ENCODE data around the gene PDIA2.

Gene PDIA2

DNA sequence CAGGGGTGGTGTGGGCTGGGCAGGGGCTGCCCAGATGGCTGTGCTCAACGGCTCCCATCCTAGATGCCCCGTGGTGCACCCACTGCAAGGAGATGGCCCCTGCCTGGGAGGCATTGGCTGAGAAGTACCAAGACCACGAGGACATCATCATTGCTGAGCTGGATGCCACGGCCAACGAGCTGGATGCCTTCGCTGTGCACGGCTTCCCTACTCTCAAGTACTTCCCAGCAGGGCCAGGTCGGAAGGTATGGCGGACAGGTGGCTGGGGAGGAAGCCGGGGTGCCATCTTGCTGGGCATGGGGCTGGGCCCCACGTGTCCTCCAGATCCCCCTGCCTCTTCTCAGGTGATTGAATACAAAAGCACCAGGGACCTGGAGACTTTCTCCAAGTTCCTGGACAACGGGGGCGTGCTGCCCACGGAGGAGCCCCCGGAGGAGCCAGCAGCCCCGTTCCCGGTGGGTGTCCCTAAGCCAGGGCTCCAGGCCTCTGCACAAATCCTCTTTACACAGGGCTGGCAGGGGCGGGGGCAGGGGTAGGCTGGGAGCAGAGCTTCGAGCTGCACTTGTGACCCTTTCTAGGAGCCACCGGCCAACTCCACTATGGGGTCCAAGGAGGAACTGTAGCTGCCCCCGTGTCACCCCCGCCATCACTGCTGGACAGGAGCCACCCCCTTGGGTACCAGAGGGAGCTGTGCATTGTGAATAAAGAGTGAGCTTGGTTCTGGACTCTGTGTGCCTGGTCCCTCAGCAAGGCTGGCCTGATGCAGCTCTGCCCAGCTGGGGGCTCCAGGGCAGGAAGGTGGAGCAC is 3.7 kb downstream of the PDIA2 start:
- TF ChIP-seq, protein P1, sequence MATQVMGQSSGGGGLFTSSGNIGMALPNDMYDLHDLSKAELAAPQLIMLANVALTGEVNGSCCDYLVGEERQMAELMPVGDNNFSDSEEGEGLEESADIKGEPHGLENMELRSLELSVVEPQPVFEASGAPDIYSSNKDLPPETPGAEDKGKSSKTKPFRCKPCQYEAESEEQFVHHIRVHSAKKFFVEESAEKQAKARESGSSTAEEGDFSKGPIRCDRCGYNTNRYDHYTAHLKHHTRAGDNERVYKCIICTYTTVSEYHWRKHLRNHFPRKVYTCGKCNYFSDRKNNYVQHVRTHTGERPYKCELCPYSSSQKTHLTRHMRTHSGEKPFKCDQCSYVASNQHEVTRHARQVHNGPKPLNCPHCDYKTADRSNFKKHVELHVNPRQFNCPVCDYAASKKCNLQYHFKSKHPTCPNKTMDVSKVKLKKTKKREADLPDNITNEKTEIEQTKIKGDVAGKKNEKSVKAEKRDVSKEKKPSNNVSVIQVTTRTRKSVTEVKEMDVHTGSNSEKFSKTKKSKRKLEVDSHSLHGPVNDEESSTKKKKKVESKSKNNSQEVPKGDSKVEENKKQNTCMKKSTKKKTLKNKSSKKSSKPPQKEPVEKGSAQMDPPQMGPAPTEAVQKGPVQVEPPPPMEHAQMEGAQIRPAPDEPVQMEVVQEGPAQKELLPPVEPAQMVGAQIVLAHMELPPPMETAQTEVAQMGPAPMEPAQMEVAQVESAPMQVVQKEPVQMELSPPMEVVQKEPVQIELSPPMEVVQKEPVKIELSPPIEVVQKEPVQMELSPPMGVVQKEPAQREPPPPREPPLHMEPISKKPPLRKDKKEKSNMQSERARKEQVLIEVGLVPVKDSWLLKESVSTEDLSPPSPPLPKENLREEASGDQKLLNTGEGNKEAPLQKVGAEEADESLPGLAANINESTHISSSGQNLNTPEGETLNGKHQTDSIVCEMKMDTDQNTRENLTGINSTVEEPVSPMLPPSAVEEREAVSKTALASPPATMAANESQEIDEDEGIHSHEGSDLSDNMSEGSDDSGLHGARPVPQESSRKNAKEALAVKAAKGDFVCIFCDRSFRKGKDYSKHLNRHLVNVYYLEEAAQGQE (IDR thresholded peaks at IDR 0.05; ENCODE audit: insufficient replicate concordance, low read depth): no peak
- TF ChIP-seq GABPA (IDR thresholded peaks at IDR 0.05; ENCODE audit: low read depth): no peak
- TF ChIP-seq SPI1 (IDR thresholded peaks at IDR 0.05; ENCODE audit: borderline replicate concordance, low read depth): no peak
- TF ChIP-seq POLR2AphosphoS5 (IDR thresholded peaks at IDR 0.05; ENCODE audit: low read depth): no peak
- Histone ChIP-seq H3K27ac (replicated peaks) (no peak overlapping the region), H3K27me3 (ENCODE audit: insufficient read depth, poor library complexity, severe bottlenecking) (no peaks in the 10 kb centered on the region), H3K4me3 (replicated peaks; ENCODE audit: insufficient read depth, low read length) (no peak overlapping the region)
- no peak for DNase-seq (ENCODE audit: low read depth in 1 of 2, low spot score in 1 of 2)

DNA sequence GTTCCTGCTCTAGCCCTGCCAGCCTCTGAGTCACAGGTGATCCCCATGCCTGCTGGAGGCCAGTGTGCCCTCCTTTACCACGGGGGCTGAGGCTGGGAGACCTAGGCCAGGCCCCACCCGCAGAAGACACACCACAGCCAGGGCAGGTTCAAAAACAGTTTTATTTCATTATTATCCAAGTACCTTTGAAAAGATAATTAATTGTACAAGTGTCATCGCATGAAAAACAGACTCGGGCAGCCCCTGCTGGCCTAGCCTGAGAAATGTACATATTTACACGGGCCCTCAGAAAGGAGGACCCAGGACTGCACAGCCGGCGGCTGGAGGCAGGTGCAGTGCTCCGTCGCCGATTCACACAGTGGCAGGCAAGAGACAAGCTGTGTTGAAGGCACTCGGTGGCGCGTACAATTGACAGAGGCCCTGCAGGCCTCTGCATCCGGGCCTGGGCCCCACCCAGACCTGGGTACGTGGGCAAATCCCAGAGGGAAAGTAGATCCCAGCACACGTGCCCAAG is 4.4 kb downstream of the PDIA2 start:
- DNase-seq (ENCODE audit: low read depth in 1 of 2, low spot score in 1 of 2): no peak
- H3K27me3 ChIP-seq (ENCODE audit: insufficient read depth, poor library complexity, severe bottlenecking): no peaks in the 10 kb centered on the region
- no peak for TF ChIP-seq GABPA (IDR thresholded peaks at IDR 0.05; ENCODE audit: low read depth)
- TF ChIP-seq, protein P2, sequence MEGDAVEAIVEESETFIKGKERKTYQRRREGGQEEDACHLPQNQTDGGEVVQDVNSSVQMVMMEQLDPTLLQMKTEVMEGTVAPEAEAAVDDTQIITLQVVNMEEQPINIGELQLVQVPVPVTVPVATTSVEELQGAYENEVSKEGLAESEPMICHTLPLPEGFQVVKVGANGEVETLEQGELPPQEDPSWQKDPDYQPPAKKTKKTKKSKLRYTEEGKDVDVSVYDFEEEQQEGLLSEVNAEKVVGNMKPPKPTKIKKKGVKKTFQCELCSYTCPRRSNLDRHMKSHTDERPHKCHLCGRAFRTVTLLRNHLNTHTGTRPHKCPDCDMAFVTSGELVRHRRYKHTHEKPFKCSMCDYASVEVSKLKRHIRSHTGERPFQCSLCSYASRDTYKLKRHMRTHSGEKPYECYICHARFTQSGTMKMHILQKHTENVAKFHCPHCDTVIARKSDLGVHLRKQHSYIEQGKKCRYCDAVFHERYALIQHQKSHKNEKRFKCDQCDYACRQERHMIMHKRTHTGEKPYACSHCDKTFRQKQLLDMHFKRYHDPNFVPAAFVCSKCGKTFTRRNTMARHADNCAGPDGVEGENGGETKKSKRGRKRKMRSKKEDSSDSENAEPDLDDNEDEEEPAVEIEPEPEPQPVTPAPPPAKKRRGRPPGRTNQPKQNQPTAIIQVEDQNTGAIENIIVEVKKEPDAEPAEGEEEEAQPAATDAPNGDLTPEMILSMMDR (IDR thresholded peaks at IDR 0.05; ENCODE audit: insufficient read depth, low read length): no peak
- no peak for TF ChIP-seq POLR2AphosphoS5 (IDR thresholded peaks at IDR 0.05; ENCODE audit: low read depth)
- TF ChIP-seq, protein P1 (IDR thresholded peaks at IDR 0.05; ENCODE audit: insufficient replicate concordance, low read depth): no peak
- no peak for TF ChIP-seq SPI1 (IDR thresholded peaks at IDR 0.05; ENCODE audit: borderline replicate concordance, low read depth)
- H3K27ac ChIP-seq (replicated peaks): no peak overlapping the region
- H3K4me3 ChIP-seq (replicated peaks; ENCODE audit: insufficient read depth, low read length): no peak overlapping the region

DNA sequence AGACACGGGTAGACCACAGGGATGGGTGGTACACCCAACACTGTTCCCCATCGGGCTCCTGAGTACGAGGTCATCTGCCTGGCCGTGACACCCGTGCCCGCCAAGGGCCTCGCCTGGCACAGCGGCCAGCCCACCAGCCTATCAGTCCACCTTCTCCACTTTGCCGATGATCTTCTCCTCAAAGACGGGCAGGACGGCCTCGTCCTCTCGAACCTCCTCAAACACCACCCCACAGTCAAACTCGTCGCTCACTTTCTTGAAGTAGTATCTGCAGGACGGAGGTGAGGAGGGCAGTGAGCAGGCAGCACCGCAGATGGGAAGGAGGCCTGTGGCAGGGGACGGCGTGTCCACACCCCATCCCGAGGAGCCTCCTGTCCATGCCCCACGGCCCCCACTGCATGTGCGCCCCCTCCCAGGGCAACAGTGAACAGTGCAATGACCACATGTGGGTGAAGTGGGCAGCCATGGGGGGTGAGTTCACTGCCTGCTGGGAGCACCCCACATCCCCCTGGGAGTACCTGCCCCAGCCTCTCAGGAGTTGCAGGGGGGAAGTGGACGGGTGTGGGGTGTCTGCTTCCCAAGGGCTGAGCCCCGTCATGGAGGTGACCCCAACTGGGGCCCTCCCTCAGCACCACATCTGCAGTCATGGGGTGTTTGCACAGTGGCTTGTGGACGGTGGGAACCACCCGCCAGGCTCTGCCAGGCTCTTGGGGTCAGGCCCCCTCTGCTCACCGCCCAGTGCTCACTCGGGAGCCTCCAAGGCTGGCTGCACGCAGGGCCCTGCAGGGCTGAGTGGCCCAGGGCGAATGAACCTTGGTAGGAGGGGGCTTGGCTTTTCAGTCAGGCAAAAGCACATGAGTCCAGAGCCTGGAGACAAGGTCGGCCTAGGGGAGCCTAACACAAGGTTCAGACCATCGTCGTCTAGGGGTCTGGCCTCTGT is 5.3 kb downstream of the PDIA2 start:
- TF ChIP-seq, protein P1 (IDR thresholded peaks at IDR 0.05; ENCODE audit: insufficient replicate concordance, low read depth): no peak
- TF ChIP-seq, protein P2 (IDR thresholded peaks at IDR 0.05; ENCODE audit: insufficient read depth, low read length): no peak
- TF ChIP-seq SPI1 (IDR thresholded peaks at IDR 0.05; ENCODE audit: borderline replicate concordance, low read depth): no peak
- Histone ChIP-seq H3K4me3 (replicated peaks; ENCODE audit: insufficient read depth, low read length) (no peak overlapping the region), H3K27me3 (ENCODE audit: insufficient read depth, poor library complexity, severe bottlenecking) (no peaks in the 10 kb centered on the region), H3K27ac (replicated peaks) (no peak overlapping the region)
- no peak for DNase-seq (ENCODE audit: low read depth in 1 of 2, low spot score in 1 of 2)

All from HL-60 (cell line).